HG03354 (cell line): ENCODE data around the gene PDGFB.

ENCODE experiments used
- ATAC-seq: cut with Tn5 transposase; IDR thresholded peaks from one replicate; pipeline ENCODE4 v1.9.1; 2021; ENCODE audit warnings: mild to moderate bottlenecking; ENCODE audit not compliant: unreplicated experiment, poor library complexity, severe bottlenecking

Gene PDGFB

DNA sequence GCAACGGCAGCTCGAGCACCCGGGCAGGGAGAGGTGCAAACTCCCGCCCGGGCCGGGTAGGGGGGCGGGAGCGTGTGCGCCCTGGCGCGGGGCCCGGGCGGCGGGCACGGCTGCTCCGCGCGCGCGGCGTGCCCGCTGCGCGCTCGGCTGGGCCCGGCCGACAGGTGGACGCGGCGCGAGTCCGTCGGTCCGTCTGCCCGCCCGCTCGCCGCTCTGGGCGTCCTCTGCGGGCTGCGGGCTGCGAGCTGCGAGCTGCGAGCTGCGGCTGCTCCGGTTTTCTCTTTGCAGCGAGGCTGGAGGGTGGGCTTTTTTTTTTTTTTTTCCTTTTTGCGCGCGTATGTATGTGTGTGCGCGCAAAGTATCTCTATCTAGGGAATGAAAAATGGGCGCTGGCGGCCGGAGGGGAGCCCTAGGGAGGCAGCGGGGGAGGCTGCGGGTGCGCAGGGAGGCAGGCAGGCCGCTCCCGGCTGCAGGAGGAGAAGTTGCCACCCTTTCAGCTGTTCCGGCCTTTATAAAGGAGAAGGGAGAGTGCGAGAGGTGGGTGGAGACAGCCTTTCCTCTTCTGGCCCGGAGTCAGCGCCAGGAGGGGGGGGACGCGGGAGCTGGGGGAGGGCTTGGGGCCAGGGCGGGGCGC lies at the start of gene PDGFB:
PDGFB (minus strand) TSS at position 487 of the 634 bp plus-strand sequence. CDS start 1,019 bp downstream, outside the sequence.
- no peak for ATAC-seq

DNA sequence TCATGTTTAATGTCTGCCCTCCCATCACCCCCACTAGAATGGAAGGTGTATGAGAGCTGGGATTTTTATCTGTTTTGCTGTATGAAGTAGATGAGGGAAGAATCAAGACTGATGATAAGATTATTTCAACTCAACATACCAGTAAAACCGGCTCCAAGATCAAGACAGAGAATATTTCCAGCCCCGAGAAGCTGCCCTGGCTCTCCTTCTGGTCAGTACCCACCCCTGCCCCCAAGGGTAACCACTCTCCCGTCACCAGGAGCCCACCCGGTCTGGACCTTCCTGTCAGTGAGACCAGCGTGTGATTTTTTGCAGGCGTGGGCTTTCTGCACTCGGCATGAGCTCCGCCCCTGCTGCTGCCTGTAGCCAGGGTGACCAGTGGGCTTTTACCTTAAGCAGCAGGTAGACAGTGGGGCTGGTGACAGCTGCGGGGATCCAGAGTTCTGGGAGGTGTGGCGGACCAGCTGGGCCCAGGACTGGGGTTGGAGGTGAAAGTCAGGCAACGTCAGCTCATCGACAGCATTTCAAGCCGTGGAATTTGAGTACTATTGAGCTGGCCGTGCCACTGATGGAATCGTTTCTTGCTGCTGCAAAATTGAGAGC lies 49.1 kb upstream of the PDGFB start:
- no peak for ATAC-seq

DNA sequence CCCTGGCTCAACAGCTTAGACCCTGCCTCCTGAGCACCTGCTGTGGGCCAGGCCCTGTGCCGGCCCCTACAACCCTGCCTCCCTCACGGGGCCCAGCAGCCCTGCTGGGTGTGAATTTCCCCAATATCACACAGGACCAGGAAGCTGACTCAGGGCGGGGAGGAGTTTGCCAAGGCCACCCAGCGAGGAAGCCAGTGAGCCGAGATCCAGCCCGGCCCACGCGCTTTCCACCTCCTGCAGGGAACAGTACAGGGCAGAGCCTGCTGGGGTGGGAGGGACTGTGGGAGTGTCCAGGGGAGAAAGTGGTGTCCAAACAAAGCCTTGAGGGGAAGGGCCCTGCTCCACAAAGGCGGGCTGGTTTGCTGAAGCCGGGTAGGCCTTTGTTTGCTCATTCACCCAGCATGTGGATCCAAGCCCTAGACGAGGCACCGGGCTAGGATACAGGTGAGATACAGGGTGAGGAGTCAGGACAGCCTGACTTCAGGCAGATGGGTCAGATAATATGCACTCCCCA lies 47.8 kb upstream of the PDGFB start:
- ATAC-seq, result no peak

DNA sequence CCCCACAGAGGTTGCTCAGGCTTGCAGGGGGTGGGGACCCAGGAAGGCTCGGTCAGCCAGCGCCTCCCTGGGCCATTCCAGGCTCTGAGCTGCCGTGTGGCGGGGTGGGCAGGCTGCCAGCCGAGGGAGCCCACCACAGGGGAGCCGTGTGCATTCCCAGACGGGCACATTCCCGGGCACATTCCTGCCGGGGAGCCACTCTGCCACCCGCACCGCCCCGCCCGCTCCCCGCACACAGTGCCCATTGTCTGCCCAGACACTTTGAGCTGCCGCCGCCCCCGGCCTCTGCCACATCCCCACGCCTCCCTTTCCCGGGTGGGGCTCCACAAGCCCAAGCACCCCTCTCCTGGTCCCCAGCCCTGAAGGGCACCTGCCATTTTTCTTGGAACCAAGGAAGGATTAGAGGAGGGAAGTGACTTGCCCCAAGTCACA lies 47.3 kb upstream of the PDGFB start:
- no peak for ATAC-seq

DNA sequence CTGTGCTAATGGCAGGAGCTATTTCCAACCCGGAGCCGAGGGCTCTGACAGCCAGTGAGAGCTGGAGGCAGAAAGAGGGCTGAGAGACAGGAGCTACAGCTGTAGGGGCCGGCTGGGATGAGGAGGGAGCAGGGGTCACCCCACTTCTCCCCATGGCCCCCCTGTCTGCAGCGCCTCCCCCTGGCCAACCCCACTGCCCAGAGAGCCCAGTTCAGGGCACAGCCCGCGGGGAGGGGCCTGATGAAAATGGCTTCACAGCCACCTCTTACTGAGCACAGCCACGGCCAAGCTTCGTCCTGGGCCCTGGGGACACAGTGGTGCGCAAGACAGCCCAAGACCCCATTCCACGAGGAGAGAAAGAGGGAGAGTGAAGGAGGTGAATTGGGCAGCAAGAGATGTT lies 46.7 kb upstream of the PDGFB start:
- no peak for ATAC-seq

DNA sequence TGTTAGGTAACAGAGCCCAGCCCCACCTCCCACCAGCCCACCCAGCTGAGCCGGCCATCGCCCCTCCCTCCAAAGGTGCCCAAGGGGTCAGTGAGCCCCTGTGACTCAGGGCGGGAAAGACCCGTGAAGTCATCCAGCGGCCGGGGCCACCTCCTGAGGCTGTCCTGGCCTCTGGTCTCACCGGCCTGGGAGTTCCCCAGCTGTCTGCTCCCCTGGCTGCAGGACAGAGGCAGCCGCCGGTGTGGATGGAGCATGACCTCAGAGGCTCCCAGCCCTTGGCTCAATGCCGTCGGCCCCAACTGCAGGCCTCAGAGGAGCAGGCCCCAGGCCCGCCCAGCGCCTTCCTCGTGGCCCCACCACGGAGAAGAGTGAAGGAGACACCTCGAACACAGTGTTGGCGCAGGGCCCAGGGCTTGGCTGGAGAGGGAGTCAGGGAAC lies 46.0 kb upstream of the PDGFB start:
- no peak for ATAC-seq

DNA sequence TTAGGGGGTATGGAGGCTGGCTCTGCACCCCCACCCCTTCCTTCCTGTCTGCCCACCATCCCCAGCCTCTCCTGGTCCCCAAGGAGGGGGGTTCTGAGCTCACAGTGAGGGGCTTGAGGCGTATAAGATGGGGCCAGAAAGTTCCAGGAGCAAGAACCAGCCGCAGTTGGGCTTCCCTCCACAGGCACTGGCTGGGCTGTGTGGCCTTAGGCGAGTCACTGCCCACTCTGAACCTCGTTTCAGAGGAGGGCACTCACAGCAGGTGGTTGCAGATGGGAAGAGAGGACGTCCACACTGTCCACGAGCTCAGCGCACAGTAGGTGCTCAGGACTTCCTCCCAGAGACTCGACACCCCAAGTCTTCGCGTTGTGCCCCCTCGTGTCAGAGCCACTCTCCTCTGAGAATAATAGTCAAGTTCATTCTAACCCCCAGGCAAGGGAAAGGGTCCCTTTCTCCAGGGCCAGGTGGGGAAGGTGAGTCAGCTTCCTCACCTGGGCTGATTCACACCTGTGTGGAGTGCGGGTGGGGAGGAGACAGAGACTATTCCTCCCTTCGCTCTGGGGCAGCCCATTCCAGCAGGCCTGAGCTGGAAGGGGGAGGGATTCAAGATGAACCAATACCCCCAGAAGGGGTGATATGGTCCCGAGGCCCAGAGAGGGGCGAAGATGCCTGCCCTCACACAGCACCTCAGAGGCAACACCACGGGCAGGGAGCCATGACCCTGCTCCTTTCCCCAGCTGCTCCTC lies 45.4 kb upstream of the PDGFB start:
- ATAC-seq, result no peak

DNA sequence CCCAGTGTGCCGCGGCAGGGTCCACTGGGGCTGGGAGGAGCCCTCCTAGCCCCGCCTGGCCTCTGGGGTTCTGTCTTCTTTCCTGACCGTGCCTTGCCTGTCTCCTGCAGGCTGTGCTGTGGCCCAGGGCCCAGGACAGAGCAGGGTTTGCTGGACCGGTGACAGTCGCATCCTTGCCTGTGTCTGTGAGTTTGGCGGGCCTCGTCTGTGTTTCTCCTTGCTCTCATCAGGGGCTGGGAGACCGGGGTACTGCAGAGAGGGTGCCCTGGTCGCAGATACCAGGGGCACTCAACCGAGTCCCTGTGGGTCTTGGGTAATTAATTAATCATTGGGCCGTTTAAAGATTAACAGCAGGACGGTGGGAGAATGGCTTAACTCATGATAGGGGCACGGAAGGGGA lies 44.8 kb upstream of the PDGFB start:
- no peak for ATAC-seq

DNA sequence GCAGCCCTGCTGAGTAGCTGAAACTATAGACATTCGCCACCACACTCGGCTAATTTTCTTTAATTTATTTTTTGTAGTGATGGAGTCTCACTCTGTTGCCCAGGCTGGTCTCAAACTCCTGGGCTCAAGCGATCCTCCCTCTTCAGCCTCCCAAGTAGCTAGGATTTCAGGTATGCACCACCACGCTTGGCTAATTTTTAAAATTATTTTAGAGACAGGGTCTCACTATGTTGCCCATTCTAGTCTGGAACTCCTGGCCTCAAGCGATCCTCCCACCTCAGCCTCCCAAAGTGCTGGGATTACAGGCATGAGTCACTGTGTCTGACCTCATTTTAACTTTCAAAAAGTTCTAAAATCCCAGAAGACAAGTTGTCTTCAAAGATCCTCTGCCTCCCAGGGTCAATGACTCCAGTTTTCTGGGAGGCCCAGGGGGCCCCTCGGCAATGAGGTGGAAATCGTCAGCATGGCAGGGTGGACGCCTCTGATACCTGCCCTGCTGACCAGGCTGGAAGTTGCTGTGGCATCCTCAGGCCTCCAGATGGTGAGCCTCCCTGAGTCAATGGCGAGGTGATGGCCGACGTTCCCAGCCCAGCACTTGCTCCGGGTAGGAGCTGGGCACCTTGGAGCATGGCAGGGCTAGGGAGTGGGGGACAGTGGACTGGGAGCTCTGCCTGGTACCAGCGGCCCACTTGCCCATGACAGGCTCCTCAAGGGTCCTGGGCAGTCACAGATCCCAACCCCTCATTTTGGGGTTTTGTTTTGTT lies 43.5 kb upstream of the PDGFB start:
- no peak for ATAC-seq

DNA sequence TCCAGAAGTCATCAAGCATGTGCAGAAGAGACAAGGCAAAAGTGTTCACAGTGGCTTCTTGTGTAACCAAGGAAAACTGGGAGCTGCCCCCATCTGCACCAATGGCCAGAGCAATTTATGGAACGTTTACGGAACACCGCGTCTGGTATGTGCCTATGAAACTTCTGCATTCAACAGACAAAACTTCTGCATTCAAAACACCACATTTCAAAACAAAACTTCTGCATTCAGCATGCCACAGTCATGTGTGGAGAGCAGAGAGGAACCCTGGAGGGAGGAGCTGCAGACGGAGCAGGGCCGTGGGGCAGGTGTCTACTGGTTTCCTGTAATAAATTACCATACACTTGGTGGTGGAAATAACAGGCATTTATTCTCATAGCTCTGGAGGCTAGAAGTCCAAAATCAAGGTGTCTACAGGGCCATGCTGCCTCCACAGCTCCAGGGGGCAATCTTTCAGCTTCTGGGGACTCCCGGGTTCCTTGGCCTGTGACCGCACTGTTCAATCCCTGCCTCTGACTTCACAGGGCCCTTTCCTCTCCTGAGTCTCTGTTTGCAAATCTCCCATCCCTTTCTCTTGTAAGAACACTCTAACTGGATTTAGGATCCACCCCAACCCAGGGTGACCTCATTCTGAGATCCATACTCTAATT lies 42.4 kb upstream of the PDGFB start:
- no peak for ATAC-seq

DNA sequence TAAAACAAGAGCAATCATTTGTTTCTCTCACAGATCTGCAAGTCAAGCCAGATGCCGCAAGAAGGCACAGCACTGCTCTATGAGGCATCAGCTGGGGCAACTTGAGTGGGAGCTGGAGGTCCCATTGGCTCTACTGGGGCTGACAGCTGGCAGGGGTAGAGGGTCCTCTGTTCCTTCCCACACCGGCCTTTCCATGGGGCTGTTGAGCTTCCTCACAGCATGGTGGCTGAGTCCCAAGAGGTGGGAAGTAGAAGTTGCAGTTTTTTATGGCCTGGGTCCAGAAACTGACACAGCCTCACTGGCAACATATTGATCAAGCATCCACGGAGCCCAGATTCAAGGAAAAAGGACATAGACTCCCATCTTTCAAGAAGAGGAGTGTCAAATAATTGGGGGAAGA lies 40.2 kb upstream of the PDGFB start:
- ATAC-seq, result no peak

DNA sequence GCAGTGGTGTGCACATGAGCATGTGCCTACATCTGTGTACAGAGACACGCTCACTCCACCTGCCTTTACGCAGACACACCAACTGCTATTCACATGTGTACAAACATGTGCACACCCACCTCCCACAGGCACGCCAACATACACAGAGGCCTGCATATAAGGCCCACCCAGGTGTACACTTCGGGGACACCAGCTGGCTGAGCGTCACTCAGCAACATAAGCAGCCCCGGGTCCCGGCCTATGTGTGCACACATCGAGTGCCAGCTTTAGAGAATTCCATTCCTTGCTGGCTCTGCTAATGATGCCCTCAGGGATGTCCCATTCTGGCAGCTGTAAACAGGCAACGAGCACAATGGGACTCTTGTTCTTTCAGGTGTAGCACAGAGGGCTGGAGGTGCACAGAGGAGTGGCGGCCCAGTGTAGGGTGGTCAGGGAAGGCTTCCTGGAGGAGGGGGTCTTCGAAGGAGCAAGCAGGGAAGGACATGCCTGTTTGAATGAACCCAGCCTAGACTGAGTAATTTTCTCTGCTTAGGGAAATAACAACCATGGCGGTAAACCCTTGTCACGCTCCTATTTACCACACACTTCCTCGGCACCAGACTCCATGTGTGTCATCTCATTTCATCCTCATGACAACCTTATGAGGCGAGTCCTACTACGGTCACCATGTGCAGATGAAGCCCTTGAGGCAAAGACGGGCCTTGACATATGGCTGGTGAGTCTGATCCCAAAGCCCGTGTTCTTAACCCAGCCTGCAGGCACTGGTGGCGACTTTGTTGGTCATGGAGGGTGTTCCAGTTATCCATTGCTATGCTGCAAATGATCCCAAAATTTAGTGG lies 39.6 kb upstream of the PDGFB start:
- ATAC-seq, result no peak

DNA sequence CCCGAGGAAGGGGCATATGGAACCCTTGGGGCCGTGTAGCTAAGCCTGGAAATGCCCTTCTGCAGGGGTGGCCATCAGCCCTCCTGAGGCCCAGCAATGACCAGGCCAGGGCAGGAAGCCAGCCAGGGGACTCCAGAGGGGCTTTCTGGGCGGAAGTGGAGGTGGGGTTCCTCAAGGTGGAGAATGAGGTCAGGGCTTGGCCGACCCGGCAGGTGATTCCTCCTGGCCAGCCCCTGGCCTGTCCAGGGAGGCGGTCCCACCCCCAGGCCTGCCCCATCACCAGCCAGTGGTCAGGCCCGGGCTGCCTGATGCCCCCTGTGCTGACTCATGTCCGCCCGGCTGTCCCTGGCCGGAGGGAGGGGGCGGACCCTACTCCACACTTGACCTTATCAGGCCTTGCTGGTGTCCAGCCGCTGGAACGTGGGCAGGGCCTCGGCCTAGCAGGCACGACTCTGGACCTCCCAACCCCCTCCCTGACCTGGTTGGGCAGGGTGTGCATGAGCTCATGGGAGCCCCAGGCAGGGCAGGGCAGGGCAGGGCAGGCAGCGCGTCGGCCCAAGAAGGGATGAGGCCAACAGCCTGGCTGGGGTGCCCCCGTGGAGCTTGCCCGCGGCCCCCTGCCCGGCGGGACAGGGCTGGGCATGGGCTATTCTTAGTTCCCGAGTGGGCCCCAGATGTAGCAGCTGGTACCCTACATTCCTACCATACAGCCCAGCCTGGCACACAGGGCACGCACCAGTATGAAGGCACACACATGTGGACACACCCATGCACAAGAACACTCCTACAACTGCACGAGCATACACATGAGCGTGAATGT lies 38.8 kb upstream of the PDGFB start:
- ATAC-seq, result no peak

DNA sequence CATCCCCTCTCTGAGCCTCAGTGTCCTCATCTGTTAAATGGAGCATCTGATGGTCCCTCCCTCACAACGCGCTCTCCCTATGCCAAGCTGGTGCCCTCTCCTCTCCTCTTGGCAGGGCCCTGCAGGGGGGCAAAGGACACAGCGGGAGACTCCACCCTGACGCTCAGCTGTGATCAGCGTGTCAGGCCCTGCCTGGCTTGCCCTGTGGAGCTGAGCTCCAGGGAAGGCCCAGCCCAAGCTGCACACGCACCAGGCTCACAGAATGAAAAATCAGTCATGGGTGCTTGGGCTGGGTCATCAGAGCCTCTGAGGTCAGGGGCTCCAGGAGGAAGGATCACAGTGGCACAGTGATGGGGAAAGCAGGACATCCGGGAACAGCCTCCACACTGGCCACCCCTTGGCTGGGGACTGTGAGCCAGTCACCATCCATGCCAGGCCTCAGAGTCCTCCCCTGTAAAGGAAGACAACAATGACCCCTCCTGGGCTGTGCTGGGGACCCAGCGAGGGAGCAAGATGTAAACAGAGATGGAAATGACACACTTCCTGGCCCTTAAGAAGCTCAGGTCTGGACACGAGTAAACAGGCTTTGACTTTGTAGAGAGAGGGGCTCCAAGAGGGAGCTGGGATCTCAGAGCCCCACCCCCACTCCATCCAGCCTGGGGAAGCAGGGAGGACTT lies 38.0 kb upstream of the PDGFB start:
- ATAC-seq, result no peak

DNA sequence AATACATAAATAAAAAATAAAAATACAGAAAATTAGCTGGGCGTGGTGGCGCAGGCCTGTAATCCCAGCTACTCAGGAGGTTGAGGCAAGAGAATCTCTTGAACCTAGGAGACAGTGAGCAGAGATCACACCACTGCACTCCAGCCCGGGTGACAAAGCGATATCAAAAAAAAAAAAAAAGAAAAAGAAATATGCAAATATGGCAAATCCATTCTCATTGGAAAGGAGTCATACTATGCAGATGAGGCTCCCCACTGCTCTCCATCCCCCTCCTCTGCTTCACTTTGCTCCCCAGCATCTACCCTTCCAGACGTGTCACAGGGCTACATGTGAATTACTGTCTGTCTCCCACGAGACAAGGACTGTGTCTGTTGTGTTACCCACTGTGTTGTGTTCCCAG lies 36.3 kb upstream of the PDGFB start:
- no peak for ATAC-seq

DNA sequence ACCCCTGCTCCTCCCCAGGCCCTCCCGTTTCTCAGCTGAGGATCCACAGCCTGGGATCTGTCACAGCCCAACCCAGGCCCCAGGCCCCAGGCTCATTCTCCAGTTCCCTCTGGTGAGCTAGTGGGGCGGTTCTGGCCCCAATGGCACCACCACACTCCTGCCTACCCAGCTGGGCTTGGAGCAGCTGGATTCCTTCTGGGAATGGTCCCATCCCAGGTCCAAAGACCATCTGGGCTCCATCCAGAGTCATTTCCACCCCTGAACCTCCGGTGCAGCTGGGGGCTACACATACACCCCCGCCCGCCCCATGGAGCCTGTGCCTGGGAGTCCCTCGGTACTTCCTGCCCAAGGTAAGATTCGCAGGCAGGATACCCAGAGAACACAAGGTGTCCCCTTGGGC lies 35.5 kb upstream of the PDGFB start:
- no peak for ATAC-seq

DNA sequence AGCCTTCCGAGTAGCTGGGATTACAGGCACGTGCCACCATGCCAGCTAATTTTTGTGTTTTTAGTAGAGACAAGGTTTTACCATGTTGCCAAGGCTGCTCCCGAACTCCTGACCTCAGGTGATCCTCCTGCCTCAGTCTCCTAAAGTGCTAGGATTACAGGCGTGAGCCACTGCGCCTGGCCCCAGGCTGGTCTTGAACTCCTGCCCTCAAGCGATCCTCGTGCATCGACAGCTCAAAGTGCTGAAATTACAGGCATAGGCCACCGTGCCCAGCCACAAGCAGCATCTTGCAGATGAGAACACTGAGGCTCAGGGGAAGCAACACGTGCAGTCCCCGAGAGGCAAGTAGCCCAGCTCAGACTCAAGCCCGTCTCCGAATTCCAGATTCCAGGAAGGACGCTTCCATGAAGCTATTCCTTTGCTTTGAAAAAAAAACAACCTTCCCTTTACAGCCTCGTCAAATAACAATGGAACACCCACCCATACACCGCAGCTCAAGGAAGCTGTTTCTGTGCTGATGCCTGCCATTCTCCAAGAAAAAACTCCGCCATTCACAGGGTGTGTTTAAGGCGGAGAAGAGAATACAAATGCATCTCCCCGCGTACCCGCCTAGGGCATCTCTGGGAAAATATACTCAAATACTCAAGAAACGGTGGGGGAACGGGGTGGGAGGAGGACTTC lies 34.5 kb upstream of the PDGFB start:
- no peak for ATAC-seq
